H1 (cell line): Measurements from ENCODE around the gene CMTM2. TPM values are rescaled to one million over a fixed set of nuclear protein-coding genes. Genes with fewer than 3 reads are reported as not detected.

Source experiments
- CTCF ChIA-PET: fragments of 300-600 bp; sonication (Branson Sonifier 250); formaldehyde crosslinking; loops from one replicate; lab custom pipeline; 2021; ENCODE audit not compliant: partially characterized antibody; lab: Charles Lee
- POLR2A ChIA-PET: fragments of 300-600 bp; sonication (Branson Sonifier 250); formaldehyde crosslinking; loops from one replicate; lab custom pipeline; 2021; ENCODE audit warnings: inconsistent platforms; ENCODE audit not compliant: partially characterized antibody; lab: Charles Lee
- DNase-seq, 2 experiments: peaks; one replicate each; pipeline versions ENCODE4 v3.0.0 to v3.0.0-alpha.2; 2010 to 2022; ENCODE audit warnings: low spot score in 2 of 2, low read depth in 1 of 2, mixed read lengths in 1 of 2
- FAIRE-seq: peaks from 2 replicates; lab custom pipeline; 2011; peaks lifted over from hg19 to GRCh38; lab: Jason Lieb, UNC
- H2AFZ ChIP-seq: 2 replicates; pipeline ENCODE4 v1.8.1; 2012; ENCODE audit warnings: low read length, inconsistent platforms
- H2AK5ac ChIP-seq: 2 replicates; pipeline ENCODE4 v1.6.1; 2013; ENCODE audit warnings: low read depth, low read length
- H2BK120ac ChIP-seq: replicated peaks from 2 replicates; pipeline ENCODE3; 2013; ENCODE audit warnings: low read depth, low read length, inconsistent platforms
- H2BK12ac ChIP-seq: 2 replicates; pipeline ENCODE4 v1.6.1; 2013; ENCODE audit warnings: low read depth, low read length
- H2BK15ac ChIP-seq: 2 replicates; pipeline ENCODE4 v1.6.1; 2013; ENCODE audit warnings: low read length
- H2BK20ac ChIP-seq: 2 replicates; pipeline ENCODE4 v1.6.1; 2013; ENCODE audit warnings: low read length
- H2BK5ac ChIP-seq: 2 replicates; pipeline ENCODE4 v1.6.1; 2013; ENCODE audit warnings: low read depth, low read length
- H3K14ac ChIP-seq: 2 replicates; pipeline ENCODE4 v1.6.1; 2013; ENCODE audit warnings: inconsistent platforms; ENCODE audit not compliant: insufficient read length
- H3K18ac ChIP-seq: 2 replicates; pipeline ENCODE4 v1.6.1; 2013; ENCODE audit warnings: low read length; ENCODE audit errors: extremely low read depth
- H3K23ac ChIP-seq: 2 replicates; pipeline ENCODE4 v1.6.1; 2013; ENCODE audit warnings: inconsistent platforms; ENCODE audit not compliant: insufficient read length
- H3K23me2 ChIP-seq: 2 replicates; pipeline ENCODE4 v1.6.1; 2013; ENCODE audit warnings: low read depth, low read length
- H3K27ac ChIP-seq: 2 replicates; pipeline ENCODE4 v1.6.1; 2011; ENCODE audit warnings: low read depth, low read length, inconsistent platforms
- H3K27me3 ChIP-seq, 4 experiments: replicated peaks in 1 of 4; 1 replicate in 1 of 4; 2 replicates in 3 of 4; pipeline versions ENCODE4 v1.6.1 to v1.8.1; 2011 to 2013; ENCODE audit warnings: low read length in 3 of 4, mild to moderate bottlenecking in 3 of 4, inconsistent platforms in 2 of 4, mixed read lengths in 2 of 4, moderate library complexity in 1 of 4; ENCODE audit not compliant: control insufficient read depth in 3 of 4, insufficient read depth in 3 of 4; ENCODE audit errors: extremely low read depth in 1 of 4
- H3K36me3 ChIP-seq, 4 experiments: 2 replicates each; pipeline versions ENCODE4 v1.6.1 to v1.8.1; 2011 to 2013; ENCODE audit warnings: mild to moderate bottlenecking in 4 of 4, low read length in 3 of 4, moderate library complexity in 2 of 4, control low read depth in 1 of 4, inconsistent platforms in 1 of 4; ENCODE audit not compliant: insufficient read depth in 4 of 4, control insufficient read depth in 2 of 4
- H3K4ac ChIP-seq: replicated peaks from 2 replicates; pipeline ENCODE3; 2013; ENCODE audit warnings: low read length, low read depth, mixed read lengths, inconsistent platforms; ENCODE audit not compliant: insufficient read length
- H3K4me1 ChIP-seq, 4 experiments: replicated peaks in 1 of 4; 1 replicate in 1 of 4; 2 replicates in 3 of 4; pipeline versions ENCODE4 v1.6.1 to v1.8.1; 2011 to 2013; ENCODE audit warnings: low read length in 3 of 4, inconsistent platforms in 2 of 4, mixed read lengths in 1 of 4; ENCODE audit not compliant: insufficient read depth in 4 of 4, control insufficient read depth in 3 of 4
- H3K4me2 ChIP-seq, 2 experiments: 2 replicates each; pipeline versions ENCODE4 v1.6.1 to v1.8.1; 2011 to 2013; ENCODE audit warnings: low read depth in 2 of 2, low read length in 2 of 2, control low read depth in 1 of 2, inconsistent platforms in 1 of 2, mild to moderate bottlenecking in 1 of 2; ENCODE audit not compliant: insufficient read depth in 1 of 2
- H3K4me3 ChIP-seq, 4 experiments: fragments of 200-600, 300-600 bp in 1 of 4; sonication (generic), shearing (Covaris generic), sonication (Bioruptor Twin) in 1 of 4; 2 replicates each; pipeline versions ENCODE4 v1.5.1 to v1.8.1; 2011 to 2016; ENCODE audit warnings: low read length in 4 of 4, low read depth in 3 of 4, control low read depth in 2 of 4, inconsistent platforms in 2 of 4, mild to moderate bottlenecking in 2 of 4, mixed read lengths in 1 of 4, moderate library complexity in 1 of 4; ENCODE audit not compliant: insufficient read depth in 2 of 4; ENCODE audit errors: extremely low read depth in 1 of 4
- H3K56ac ChIP-seq: replicated peaks from 2 replicates; pipeline ENCODE3; 2013; ENCODE audit warnings: low read depth, mild to moderate bottlenecking, mixed read lengths, low read length, inconsistent platforms; ENCODE audit not compliant: insufficient read length
- H3K79me1 ChIP-seq: 2 replicates; pipeline ENCODE4 v1.6.1; 2013; ENCODE audit warnings: low read depth, low read length, control low read depth
- H3K79me2 ChIP-seq, 2 experiments: 2 replicates each; pipeline versions ENCODE4 v1.6.1 to v1.8.1; 2012 to 2013; ENCODE audit warnings: low read length in 2 of 2, mild to moderate bottlenecking in 2 of 2, inconsistent platforms in 1 of 2; ENCODE audit not compliant: insufficient read depth in 2 of 2, control insufficient read depth in 1 of 2
- H3K9ac ChIP-seq, 4 experiments: replicated peaks in 1 of 4; 1 replicate in 1 of 4; 2 replicates in 3 of 4; pipeline versions ENCODE4 v1.6.1 to v1.8.1; 2011 to 2013; ENCODE audit warnings: low read depth in 3 of 4, low read length in 3 of 4, control low read depth in 2 of 4, mild to moderate bottlenecking in 2 of 4, moderate library complexity in 2 of 4, inconsistent platforms in 1 of 4; ENCODE audit errors: extremely low read depth in 1 of 4
- H3K9me3 ChIP-seq, 2 experiments: 2 replicates each; pipeline versions ENCODE4 v1.6.1 to v1.8.1; 2012 to 2013; ENCODE audit warnings: mild to moderate bottlenecking in 2 of 2, moderate library complexity in 2 of 2, control low read depth in 1 of 2, inconsistent platforms in 1 of 2, low read depth in 1 of 2, low read length in 1 of 2, mixed read lengths in 1 of 2; ENCODE audit not compliant: insufficient read depth in 2 of 2
- H4K20me1 ChIP-seq, 2 experiments: replicated peaks in 1 of 2; 2 replicates each; pipeline versions ENCODE3 to v1.8.1; 2011 to 2013; ENCODE audit warnings: inconsistent platforms in 2 of 2, low read length in 2 of 2, mild to moderate bottlenecking in 1 of 2; ENCODE audit not compliant: insufficient read depth in 2 of 2, control insufficient read depth in 1 of 2
- H4K5ac ChIP-seq: 2 replicates; pipeline ENCODE4 v1.6.1; 2013; ENCODE audit warnings: low read length, low read depth, mixed read lengths, inconsistent platforms; ENCODE audit not compliant: insufficient read length
- H4K8ac ChIP-seq: 2 replicates; pipeline ENCODE4 v1.8.0; 2013; ENCODE audit warnings: mild to moderate bottlenecking, moderate library complexity, low read length, inconsistent platforms; ENCODE audit not compliant: insufficient read depth; ENCODE audit errors: extremely low read depth
- H4K91ac ChIP-seq: replicated peaks from 2 replicates; pipeline ENCODE3; 2013; ENCODE audit warnings: low read length, mixed read lengths, inconsistent platforms; ENCODE audit not compliant: insufficient read length
- BACH1 ChIP-seq: IDR thresholded peaks from 2 replicates; pipeline ENCODE4 v1.6.1; 2012; ENCODE audit warnings: low read length, improper control_type of control experiment
- CBX8 ChIP-seq: fragments of 300-800, 300-1000 bp; sonication (generic); IDR thresholded peaks from 2 replicates; pipeline ENCODE4 v1.7.1; 2016; ENCODE audit warnings: low read depth, low read length, borderline replicate concordance
- CEBPB ChIP-seq: IDR thresholded peaks from 2 replicates; pipeline ENCODE4 v1.6.1; 2012; ENCODE audit warnings: low read depth, low read length
- CREB1 ChIP-seq: IDR thresholded peaks from 2 replicates; pipeline ENCODE4 v1.6.1; 2012; ENCODE audit warnings: inconsistent platforms
- CTBP2 ChIP-seq: IDR thresholded peaks from 2 replicates; pipeline ENCODE4 v1.7.0; 2011; ENCODE audit warnings: borderline replicate concordance, mild to moderate bottlenecking, moderate library complexity, mixed read lengths, low read length; ENCODE audit not compliant: insufficient read depth, insufficient read length
- EP300 ChIP-seq, 2 experiments: IDR thresholded peaks; 1 replicate in 1 of 2; 2 replicates in 1 of 2; pipeline ENCODE4 v1.6.1; 2011 to 2012; ENCODE audit warnings: low read depth in 2 of 2, low read length in 2 of 2, mild to moderate bottlenecking in 2 of 2, borderline replicate concordance in 1 of 2, inconsistent platforms in 1 of 2, moderate library complexity in 1 of 2
- GABPA ChIP-seq: IDR thresholded peaks from 2 replicates; pipeline ENCODE4 v1.6.1; 2011; ENCODE audit warnings: mild to moderate bottlenecking, low read length, moderate library complexity, borderline replicate concordance; ENCODE audit not compliant: insufficient read depth
- JUN ChIP-seq: IDR thresholded peaks from 2 replicates; pipeline ENCODE4 v1.6.1; 2011; ENCODE audit warnings: low read depth, mild to moderate bottlenecking, improper control_type of control experiment, low read length
- KDM1A ChIP-seq: fragments of 200-600, 300-600 bp; sonication (generic); IDR thresholded peaks from 2 replicates; pipeline ENCODE4 v1.7.1; 2016; ENCODE audit warnings: mild to moderate bottlenecking, low read length, borderline replicate concordance
- RFX5 ChIP-seq: IDR thresholded peaks from 2 replicates; pipeline ENCODE4 v1.6.1; 2011; ENCODE audit warnings: low read depth, low read length, improper control_type of control experiment, borderline replicate concordance
- RXRA ChIP-seq: IDR thresholded peaks from 2 replicates; pipeline ENCODE4 v1.6.1; 2011; ENCODE audit warnings: low read depth, mild to moderate bottlenecking, low read length, moderate library complexity; ENCODE audit not compliant: insufficient read depth
- SIX5 ChIP-seq: IDR thresholded peaks from 2 replicates; pipeline ENCODE4 v1.6.1; 2011; ENCODE audit warnings: mild to moderate bottlenecking, low read depth, low read length
- TAF1 ChIP-seq: IDR thresholded peaks from 2 replicates; pipeline ENCODE4 v1.6.1; 2011; ENCODE audit warnings: mild to moderate bottlenecking, low read depth, low read length
- TBP ChIP-seq: IDR thresholded peaks from 2 replicates; pipeline ENCODE4 v1.6.1; 2011; ENCODE audit warnings: low read depth, low read length, improper control_type of control experiment
- TEAD4 ChIP-seq: IDR thresholded peaks from 2 replicates; pipeline ENCODE4 v1.6.1; 2012; ENCODE audit warnings: low read depth, low read length, inconsistent platforms, mixed read lengths
- YY1 ChIP-seq: IDR thresholded peaks from 2 replicates; pipeline ENCODE4 v1.6.1; 2011; ENCODE audit warnings: low read depth, mild to moderate bottlenecking, low read length
- WGBS, 2 experiments: shearing (Covaris generic) in 1 of 2; methylation state at CpG; one replicate each; pipeline versions ENCODE4 v1.1.6 to v1.1.7; 2013 to 2015; ENCODE audit warnings: low lambda C conversion rate in 2 of 2, mixed read lengths in 2 of 2, inconsistent platforms in 1 of 2, low coverage in 1 of 2, missing lambda C conversion rate in 1 of 2; ENCODE audit not compliant: insufficient replicate concordance in 2 of 2, insufficient coverage in 1 of 2, insufficient read length in 1 of 2; ENCODE audit errors: extremely low coverage in 1 of 2, missing lambda C conversion rate in 1 of 2; 5-methylcytosine and 5-hydroxymethylcytosine counted together
- polyA plus RNA-seq, 7 experiments: library from polyadenylated mRNA; depleted of rRNA in 3 of 7; stranded (reverse) in 5 of 7; unstranded in 2 of 7; fragments of >200 nt in 5 of 7; fragments of 200-250 nt in 2 of 7; gene quantifications; 1 replicate in 5 of 7; 2 replicates in 1 of 7; 4 replicates in 1 of 7; pipeline versions ENCODE4 v1.2.1 to v1.2.3, GENCODE V29; 2011 to 2013; ENCODE audit warnings: missing spikeins in 2 of 7, mixed read lengths in 2 of 7
- total RNA-seq: library from RNA; stranded (reverse); fragmentation: NEBNext Ultra II Directional; extraction: Animal tissue kit (Norgen Biotek cat#: 25700); gene quantifications from 2 replicates; pipeline ENCODE4 v1.2.1, GENCODE V29; 2021

The CMTM2 gene
- total and polyA plus RNA-seq, 2 of the 8 experiments (the other 6 are each of a cell fraction or from before 2014, with no cell fraction given), result not detected

- Histone ChIP-seq H4K20me1 (no peaks in the 10 kb centered on the region), H2AK5ac (no peak overlapping the region), H2BK12ac (no peak overlapping the region)
- TF ChIP-seq RFX5, result no peak
- TF ChIP-seq JUN, result no peak
- TF ChIP-seq SIX5, result no peak
- no peak for TF ChIP-seq TAF1
- TF ChIP-seq TBP, result no peak
- TF ChIP-seq KDM1A, result no peak
- TF ChIP-seq CBX8, result no peak
- no peak for TF ChIP-seq EP300 (IDR thresholded peaks at IDR 0.05; ENCODE audit: borderline replicate concordance in 1 of 2, low read depth in 2 of 2, low read length in 2 of 2)
- TF ChIP-seq RXRA, result no peak
- TF ChIP-seq CEBPB, result no peak
- TF ChIP-seq GABPA, result no peak
- no peak for TF ChIP-seq TEAD4
- no peak for TF ChIP-seq CREB1
- no peak for TF ChIP-seq CTBP2
- TF ChIP-seq YY1, result no peak
- TF ChIP-seq BACH1, result no peak
Observed at GRCh38 chr16:66575060-66575459, 4.2 kb upstream of the CMTM2 start.

More at GRCh38 chr16:66575060-66575459, 4.2 kb upstream of the CMTM2 start:
- FAIRE-seq (no peak), DNase-seq (no peak)
- 93% methylated on average over 3 of the region's 3 CpGs; no CpG with 5 or more reads in 1 of the 2 experiments for WGBS, 2 experiments
- Histone ChIP-seq H3K56ac (no peak overlapping the region), H3K36me3 (no peaks in the 10 kb centered on the region), H4K91ac (no peak overlapping the region), H2BK15ac (no peak overlapping the region), H3K4me3 (no peak overlapping the region), H2BK20ac (no peak overlapping the region), H4K5ac (no peak overlapping the region), H3K79me1 (no peaks in the 10 kb centered on the region), H2BK5ac (no peak overlapping the region), H3K14ac (no peak overlapping the region), H3K18ac (no peak overlapping the region), H3K4ac (no peak overlapping the region), H2AFZ (no peak overlapping the region), H3K27ac (no peak overlapping the region), H3K4me2 (no peak overlapping the region), H2BK120ac (no peak overlapping the region), H3K9ac (no peak overlapping the region), H3K23me2 (peaks cover 4% of the 10 kb centered on the region), H3K23ac (no peak overlapping the region), H3K27me3 (peaks cover 19 to 27% (median 25%) of the 10 kb centered on the region in 4 experiments), H3K9me3 (no peaks in the 10 kb centered on the region), H3K4me1 (peaks cover 0 to 10% (median 3%) of the 10 kb centered on the region in 4 experiments), H3K79me2 (no peaks in the 10 kb centered on the region), H4K8ac (no peak overlapping the region)
- ChIA-PET POLR2A (interaction anchor here (1.3 to 1.7 kb wide), 2 partner anchors 10 to 11 kb away, joined by 3 to 4 read pairs; no protein-coding TSS in a partner anchor), CTCF (interaction anchor here (1.0 to 6.8 kb wide), 7 partner anchors 9 to 292 kb away, joined by 3 to 30 read pairs (median 4); no protein-coding TSS in a partner anchor)
